Posterior vena cava (tissue), 2 donors: ENCODE results near the gene CIZ1. TPM values are rescaled to one million over a fixed set of nuclear protein-coding genes. Genes with fewer than 3 reads are reported as not detected.
"Not testable (repeated sequence)": the region's sequence is repeated elsewhere in the genome, so short reads cannot be mapped to it uniquely, and the experiment has no call there.

Experiments
- DNase-seq: peaks from one replicate; pipeline ENCODE4 v3.0.0-alpha.2; 2020; ENCODE audit warnings: low spot score
- intact Hi-C, 2 donors: fragments of 100-400 bp; cut with DNase I; formaldehyde crosslinking; loops; one replicate each; pipeline versions ENCODE4 v1.14.1 to v1.14.2; 2022 to 2023
- long read RNA-seq, 2 donors: library from polyadenylated mRNA; unstranded; transcript quantifications; one replicate each; pipeline ENCODE4 v2.0.0, GENCODE V29; 2020 to 2021
- total RNA-seq, 2 donors: library from RNA; stranded (reverse); fragmentation: NEBNext Ultra II Directional; extraction: Animal tissue kit (Norgen Biotek cat#: 25700); gene quantifications; one replicate each; pipeline ENCODE4 v1.2.1, GENCODE V29; 2021
- donor health status: DM: yes; HTN: yes; CAD: no.
- donor health status: DM: yes; HTN: yes; CAD: no.

CIZ1 gene
- total RNA-seq = 10 to 100 TPM; 88.3 to 99.4 TPM
- long read RNA-seq, donor 1, transcript CIZ1-204 (17 exons, 2,984 nt) = major isoform, 8 of 42 reads
- long read RNA-seq, donor 1, partial matches to known transcripts = 23 of 42 reads
- long read RNA-seq, donor 1, other reads (novel, unspliced or antisense) = 11 of 42 reads
- long read RNA-seq, donor 2, partial matches to known transcripts = 42 of 54 reads
- long read RNA-seq, donor 2, other reads (novel, unspliced or antisense) = 10 of 54 reads

- intact Hi-C loops = no loop called here
- DNase-seq = peak; percentile 94
Measured at GRCh38 chr9:128191406-128192046, at the start of gene CIZ1. CIZ1 (minus strand) TSS chr9:128191572; CDS start chr9:128190857, 715 bp downstream.

GRCh38 chr9:128233817-128234406 lies 42.5 kb upstream of the CIZ1 start:
- DNase-seq = no peak
- intact Hi-C loops = no loop called here

GRCh38 chr9:128232528-128233428 lies 41.4 kb upstream of the CIZ1 start:
- intact Hi-C loops = no loop called here

GRCh38 chr9:128231638-128232527 lies 40.5 kb upstream of the CIZ1 start:
- DNase-seq = peak; percentile 90
- intact Hi-C loops = no loop called here

More at GRCh38 chr9:128232528-128233428, 41.4 kb upstream of the CIZ1 start:
- no peak for DNase-seq

GRCh38 chr9:128230897-128231296 lies 39.5 kb upstream of the CIZ1 start:
- intact Hi-C loops, DNase-seq: not testable (repeated sequence)

GRCh38 chr9:128226412-128226801 lies 35.0 kb upstream of the CIZ1 start:
- intact Hi-C loops = no loop called here
- no peak for DNase-seq

GRCh38 chr9:128225770-128226411 lies 34.5 kb upstream of the CIZ1 start:
- no peak for DNase-seq
- intact Hi-C loops = no loop called here

GRCh38 chr9:128224877-128225276 lies 33.5 kb upstream of the CIZ1 start:
- no peak for DNase-seq
- intact Hi-C loops = no loop called here

GRCh38 chr9:128222880-128223670 lies 31.7 kb upstream of the CIZ1 start:
- DNase-seq = no peak
- intact Hi-C loops = no loop called here

GRCh38 chr9:128222026-128222425 lies 30.7 kb upstream of the CIZ1 start:
- no peak for DNase-seq
- intact Hi-C loops = no loop called here

- DNase-seq = peak; percentile 71
- intact Hi-C loops = no loop called here
Measured at GRCh38 chr9:128219831-128220230, 28.5 kb upstream of the CIZ1 start.

- DNase-seq = peak; percentile 98
- intact Hi-C loops = no loop called here
Measured at GRCh38 chr9:128218518-128219389, 27.4 kb upstream of the CIZ1 start.

- intact Hi-C loops = no loop called here
- DNase-seq = no peak
Measured at GRCh38 chr9:128218172-128218517, 26.8 kb upstream of the CIZ1 start.

GRCh38 chr9:128216781-128217553 lies 25.6 kb upstream of the CIZ1 start:
- no peak for DNase-seq
- intact Hi-C loops = no loop called here

- intact Hi-C loops = no loop called here
- DNase-seq = peak; percentile 89
Measured at GRCh38 chr9:128215491-128216409, 24.4 kb upstream of the CIZ1 start.
